Measurements from ENCODE around the gene FER.

The FER gene

GRCh38 chr5:109005297-109006009, 257.8 kb downstream of the FER start:
- Histone ChIP-seq H2AFZ (ENCODE audit: low read length) (no peak overlapping the region), H3K79me2 (ENCODE audit: insufficient read depth, low read length) (no peaks in the 10 kb centered on the region), H3K27ac (ENCODE audit: low read depth, low read length, poor library complexity, severe bottlenecking) (no peak overlapping the region), H3K36me3 (ENCODE audit: insufficient read depth, low read length) (no peaks in the 10 kb centered on the region), H4K20me1 (ENCODE audit: insufficient read depth, low read length) (no peaks in the 10 kb centered on the region), H3K9ac (ENCODE audit: low read length) (no peak overlapping the region), H3K4me1 (ENCODE audit: insufficient read depth, low read length, severe bottlenecking) (peaks cover 9% of the 10 kb centered on the region), H3K9me2 (ENCODE audit: low read depth, low read length) (no peaks in the 10 kb centered on the region), H3F3A (ENCODE audit: insufficient read depth, low read length) (no peaks in the 10 kb centered on the region), H3K9me3 (ENCODE audit: low read length) (no peaks in the 10 kb centered on the region), H3K27me3 (ENCODE audit: insufficient read depth, low read length) (no peaks in the 10 kb centered on the region), H3K4me2 (ENCODE audit: low read length) (no peak overlapping the region), H3K4me3 (ENCODE audit: low read depth, low read length, poor library complexity, severe bottlenecking) (no peak overlapping the region)
- no peak for TF ChIP-seq CTCF (IDR thresholded peaks at IDR 0.05; ENCODE audit: low read length)
- no peak for TF ChIP-seq EZH2 (IDR thresholded peaks at IDR 0.05; ENCODE audit: borderline replicate concordance, low read length)

GRCh38 chr5:109006129-109006528, 258.4 kb downstream of the FER start:
- H3K4me3 ChIP-seq (ENCODE audit: low read depth, low read length, poor library complexity, severe bottlenecking), result no peak overlapping the region
- no peaks in the 10 kb centered on the region for H3K9me2 ChIP-seq (ENCODE audit: low read depth, low read length)
- H3F3A ChIP-seq (ENCODE audit: insufficient read depth, low read length), result no peaks in the 10 kb centered on the region
- no peak overlapping the region for H3K9ac ChIP-seq (ENCODE audit: low read length)
- no peaks in the 10 kb centered on the region for H3K9me3 ChIP-seq (ENCODE audit: low read length)
- H3K27me3 ChIP-seq (ENCODE audit: insufficient read depth, low read length), result no peaks in the 10 kb centered on the region
- no peak overlapping the region for H2AFZ ChIP-seq (ENCODE audit: low read length)
- H3K79me2 ChIP-seq (ENCODE audit: insufficient read depth, low read length), result no peaks in the 10 kb centered on the region
- no peaks in the 10 kb centered on the region for H3K36me3 ChIP-seq (ENCODE audit: insufficient read depth, low read length)
- no peak overlapping the region for H3K27ac ChIP-seq (ENCODE audit: low read depth, low read length, poor library complexity, severe bottlenecking)
- H3K4me2 ChIP-seq (ENCODE audit: low read length), result no peak overlapping the region
- H4K20me1 ChIP-seq (ENCODE audit: insufficient read depth, low read length), result no peaks in the 10 kb centered on the region
- TF ChIP-seq EZH2 (IDR thresholded peaks at IDR 0.05; ENCODE audit: borderline replicate concordance, low read length) (no peak), CTCF (IDR thresholded peaks at IDR 0.05; ENCODE audit: low read length) (no peak)
- H3K4me1 ChIP-seq (ENCODE audit: insufficient read depth, low read length, severe bottlenecking), result peaks cover 9% of the 10 kb centered on the region

GRCh38 chr5:109016300-109016699, 268.6 kb downstream of the FER start:
- H3K9me3 ChIP-seq (ENCODE audit: low read length), result no peaks in the 10 kb centered on the region
- no peaks in the 10 kb centered on the region for H3K79me2 ChIP-seq (ENCODE audit: insufficient read depth, low read length)
- no peak overlapping the region for H3K4me2 ChIP-seq (ENCODE audit: low read length)
- H3F3A ChIP-seq (ENCODE audit: insufficient read depth, low read length), result no peaks in the 10 kb centered on the region; the same call in 1 of the 2 replicates
- no peak overlapping the region for H3K4me3 ChIP-seq (ENCODE audit: low read depth, low read length, poor library complexity, severe bottlenecking)
- H3K4me1 ChIP-seq (ENCODE audit: insufficient read depth, low read length, severe bottlenecking), result peaks cover 5% of the 10 kb centered on the region
- no peak for TF ChIP-seq EZH2 (IDR thresholded peaks at IDR 0.05; ENCODE audit: borderline replicate concordance, low read length)
- no peak for TF ChIP-seq CTCF (IDR thresholded peaks at IDR 0.05; ENCODE audit: low read length)
- no peaks in the 10 kb centered on the region for H4K20me1 ChIP-seq (ENCODE audit: insufficient read depth, low read length)
- H2AFZ ChIP-seq (ENCODE audit: low read length), result no peak overlapping the region
- H3K27me3 ChIP-seq (ENCODE audit: insufficient read depth, low read length), result no peaks in the 10 kb centered on the region
- no peaks in the 10 kb centered on the region for H3K9me2 ChIP-seq (ENCODE audit: low read depth, low read length)
- no peaks in the 10 kb centered on the region for H3K36me3 ChIP-seq (ENCODE audit: insufficient read depth, low read length)
- no peak overlapping the region for H3K27ac ChIP-seq (ENCODE audit: low read depth, low read length, poor library complexity, severe bottlenecking)
- no peak overlapping the region for H3K9ac ChIP-seq (ENCODE audit: low read length)
